GM15510 (cell line): ENCODE measurements around the gene TSPAN33.

ENCODE experiments used
- POLR2A ChIP-seq: IDR thresholded peaks from 3 replicates; pipeline ENCODE4 v1.6.1; 2011; ENCODE audit warnings: borderline replicate concordance; ENCODE audit not compliant: insufficient read length; ENCODE audit errors: extremely low read depth

The TSPAN33 gene

DNA sequence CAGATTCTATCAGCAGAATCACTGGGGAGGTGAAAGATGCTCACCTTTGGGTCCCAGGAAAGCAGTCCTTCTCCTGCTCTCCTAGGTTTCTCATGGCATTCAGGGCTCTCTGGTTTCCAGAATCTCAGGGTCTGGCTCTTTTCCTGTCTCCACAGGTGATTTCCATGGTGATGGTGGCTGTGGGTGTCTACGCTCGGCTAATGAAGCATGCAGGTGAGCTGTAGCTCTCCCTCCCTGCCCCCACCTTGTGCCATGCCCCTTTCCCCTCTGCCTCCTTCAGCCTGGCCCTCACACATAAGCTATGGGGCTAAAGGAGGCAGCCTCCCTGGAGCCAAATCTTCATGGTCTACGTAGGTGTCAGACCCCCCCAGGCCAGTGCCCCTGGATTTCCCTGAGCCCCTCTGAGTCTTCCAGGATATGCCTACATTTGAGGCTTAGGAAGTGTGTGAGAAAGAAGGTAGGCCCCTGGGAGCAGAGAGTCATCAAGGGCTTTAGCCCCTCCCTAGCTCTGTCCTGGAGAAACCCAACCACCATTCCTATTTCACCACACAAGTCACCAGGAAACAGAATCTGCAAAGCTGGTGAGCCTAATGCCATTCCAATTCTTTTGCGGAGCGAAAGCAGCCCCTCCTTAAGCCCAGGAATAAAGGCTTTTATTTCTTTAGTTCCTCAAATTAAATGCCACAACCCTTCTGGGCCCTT, 17.2 kb downstream of the TSPAN33 start:
- no peak for TF ChIP-seq POLR2A

DNA sequence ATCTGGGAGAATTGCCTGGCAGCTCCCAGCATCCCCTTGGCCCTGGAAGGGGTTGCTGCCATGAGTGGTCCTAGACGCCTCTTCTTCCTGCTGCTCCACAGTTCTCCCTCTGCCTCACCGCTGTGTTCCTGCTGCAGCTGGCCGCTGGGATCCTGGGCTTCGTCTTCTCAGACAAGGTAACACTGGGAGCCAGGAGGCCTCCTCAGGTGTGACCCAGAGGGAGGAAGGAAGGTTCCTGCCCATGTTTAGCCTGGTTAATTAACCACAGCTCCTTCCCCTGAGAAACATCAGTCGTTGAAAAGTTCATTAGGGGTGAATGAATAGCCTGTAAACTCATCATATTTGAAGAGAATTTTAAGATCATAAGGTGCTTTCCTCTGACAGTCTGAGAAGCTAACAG, 18.2 kb downstream of the TSPAN33 start:
- no peak for TF ChIP-seq POLR2A

DNA sequence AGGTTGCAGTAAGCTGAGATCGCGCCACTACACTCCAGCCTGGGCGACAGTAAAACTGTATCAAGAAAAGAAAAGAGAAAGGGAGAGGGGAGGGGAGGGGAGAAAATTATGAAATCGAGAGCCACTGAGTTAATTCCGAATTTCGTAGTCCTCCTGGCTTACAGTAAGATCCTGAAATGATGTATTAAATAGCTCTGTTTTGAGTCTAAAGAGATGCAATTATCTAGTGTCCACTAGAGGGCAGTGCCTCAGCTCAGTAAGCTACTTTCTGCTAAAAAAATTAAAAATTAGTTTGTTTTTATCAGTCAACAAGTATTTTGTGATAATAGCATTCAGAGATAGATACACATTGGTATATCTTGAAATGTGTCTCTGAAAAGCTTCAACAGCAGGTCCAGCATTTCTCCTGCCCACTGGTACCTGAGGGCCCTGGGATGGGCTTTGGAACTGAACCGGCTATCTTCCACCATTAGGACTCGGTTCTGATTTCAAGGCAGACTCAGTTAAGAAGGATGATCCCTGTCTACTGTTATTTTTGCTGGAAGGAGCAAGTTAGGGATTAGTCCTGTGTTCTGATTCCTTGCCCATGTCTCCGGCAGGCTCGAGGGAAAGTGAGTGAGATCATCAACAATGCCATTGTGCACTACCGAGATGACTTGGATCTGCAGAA, 19.5 kb downstream of the TSPAN33 start:
- no peak for TF ChIP-seq POLR2A

DNA sequence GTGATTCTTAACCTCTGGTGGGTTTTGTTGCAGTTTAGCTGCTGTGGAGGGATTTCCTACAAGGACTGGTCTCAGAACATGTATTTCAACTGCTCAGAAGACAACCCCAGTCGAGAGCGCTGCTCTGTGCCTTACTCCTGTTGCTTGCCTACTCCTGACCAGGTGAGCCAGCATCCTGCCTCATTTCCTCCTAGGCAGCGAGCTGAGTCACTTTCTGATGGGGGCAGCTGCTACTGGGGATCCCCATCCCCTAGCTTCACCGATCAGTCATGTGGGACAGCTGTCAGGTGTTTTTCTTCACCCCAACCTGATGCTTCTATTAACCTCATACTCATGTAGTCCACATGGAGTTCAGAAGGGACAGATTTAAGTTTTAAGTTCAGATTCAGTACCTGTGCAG, 22.2 kb downstream of the TSPAN33 start:
- no peak for TF ChIP-seq POLR2A

DNA sequence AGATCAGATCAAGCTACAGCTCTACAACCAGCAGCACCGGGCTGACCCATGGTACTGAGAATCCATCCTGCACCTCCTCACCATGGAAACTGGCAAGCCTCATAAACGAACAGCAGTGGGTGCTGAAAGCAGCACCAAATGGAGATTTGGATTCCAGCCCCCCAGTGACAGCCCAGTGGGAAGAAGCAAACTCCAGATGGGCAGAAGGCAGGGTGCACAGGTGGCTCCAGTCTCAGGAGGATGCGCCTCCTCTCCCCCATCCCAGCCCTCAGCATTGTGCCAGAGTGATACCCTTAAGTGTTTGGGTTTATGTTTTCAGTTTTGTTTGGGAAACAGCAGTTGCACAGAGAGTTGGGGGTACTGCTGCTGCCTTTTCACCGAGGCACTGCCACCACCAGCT, 23.3 kb downstream of the TSPAN33 start:
- TF ChIP-seq POLR2A: no peak

DNA sequence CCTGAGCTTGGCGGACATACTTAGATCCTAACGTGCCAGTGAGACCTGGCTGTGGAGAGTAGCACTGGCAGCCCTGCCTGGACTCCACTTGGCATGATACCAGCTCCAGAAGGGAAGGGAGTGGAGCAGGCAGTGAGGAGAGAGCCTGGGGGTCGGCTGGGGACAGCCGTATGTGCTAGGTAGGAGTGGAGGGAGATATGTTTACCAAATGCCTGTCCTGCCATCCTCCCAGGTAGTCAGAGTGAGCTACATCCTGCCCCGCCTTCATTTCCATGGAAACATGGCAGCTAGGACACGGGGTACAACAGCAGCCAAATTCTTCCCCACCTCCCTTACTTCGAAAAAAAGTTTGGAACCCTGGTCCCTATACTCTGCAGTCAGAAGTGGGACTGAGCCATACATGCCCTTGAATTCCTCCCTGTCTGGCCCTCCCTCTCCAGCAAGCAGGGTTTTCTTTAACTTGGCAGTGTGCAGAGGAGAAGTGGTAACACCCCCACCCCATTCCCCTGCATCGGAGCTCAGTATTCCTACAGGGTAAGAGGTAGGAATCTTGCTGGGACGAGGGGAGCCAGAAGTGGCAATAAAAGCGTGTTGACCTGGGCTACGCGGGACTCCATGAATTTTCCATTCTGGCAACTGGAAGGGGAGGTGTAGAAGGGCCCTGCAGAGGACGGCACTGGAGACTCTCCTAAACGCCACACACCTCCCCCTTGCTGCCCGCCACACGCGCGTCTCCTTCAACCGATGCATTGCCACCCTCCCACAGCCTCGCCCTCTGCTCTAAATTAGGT, 23.9 kb downstream of the TSPAN33 start:
- no peak for TF ChIP-seq POLR2A

DNA sequence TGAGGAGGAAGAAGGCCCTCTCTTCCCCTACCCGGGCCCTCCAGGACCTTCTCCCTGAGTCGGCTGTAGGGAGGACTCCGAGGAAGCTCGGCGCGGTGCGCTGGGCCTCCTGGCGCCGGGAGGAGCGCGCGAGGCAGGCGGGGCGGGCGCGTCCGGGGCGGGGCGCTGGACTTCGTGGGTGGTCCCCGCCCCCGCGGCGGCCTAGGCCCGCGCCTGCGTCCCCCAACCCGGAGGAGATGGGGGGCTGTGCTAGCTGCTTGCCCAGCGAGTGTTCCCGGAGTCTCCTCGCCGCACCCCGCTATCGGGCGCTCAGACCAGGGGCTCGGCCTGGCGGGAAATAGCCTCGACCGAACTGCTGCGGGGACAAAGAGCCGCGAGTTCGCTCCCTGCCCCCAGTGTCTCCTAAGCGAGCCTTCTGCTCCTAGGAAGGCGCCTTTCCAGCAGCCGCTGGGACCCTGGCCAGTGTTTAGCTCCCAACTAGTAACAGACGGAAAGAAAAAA, 24.7 kb downstream of the TSPAN33 start:
- TF ChIP-seq POLR2A: no peak

DNA sequence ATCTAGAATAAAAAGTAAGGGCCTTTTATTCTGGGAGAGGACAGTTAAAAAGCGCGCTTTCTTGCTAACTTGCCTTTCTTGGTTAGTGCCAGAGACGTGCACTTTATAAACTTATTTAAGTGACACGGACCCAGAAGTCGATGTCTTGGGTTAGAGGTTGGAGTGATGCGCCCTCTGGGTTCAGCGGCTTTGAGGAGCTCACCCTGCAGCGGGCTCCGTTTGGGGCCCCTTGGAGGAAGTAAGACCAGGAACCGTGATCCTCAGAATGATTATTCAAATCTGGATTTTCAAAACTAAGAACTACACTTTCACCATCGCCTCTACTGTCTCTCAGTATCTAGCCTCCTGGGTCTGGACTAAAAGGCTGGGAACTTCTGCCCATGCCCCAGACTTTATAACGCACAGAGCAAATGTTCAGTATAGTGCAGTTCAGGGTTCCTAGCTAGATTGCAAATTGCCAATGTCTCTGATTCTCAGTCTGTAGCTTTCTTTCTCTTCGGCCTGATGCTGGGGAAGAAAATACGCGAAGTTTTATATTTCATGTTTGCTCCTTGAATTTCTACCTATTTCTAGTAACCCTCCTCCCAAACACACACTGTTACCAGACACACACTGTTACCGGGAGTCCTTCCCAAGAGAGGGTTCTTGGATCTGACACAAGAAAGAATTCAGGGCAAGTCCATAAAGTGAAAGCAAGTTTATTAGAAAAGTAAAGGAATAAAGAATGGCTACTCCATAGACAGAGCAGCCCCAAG, 25.4 kb downstream of the TSPAN33 start:
- TF ChIP-seq POLR2A: no peak

DNA sequence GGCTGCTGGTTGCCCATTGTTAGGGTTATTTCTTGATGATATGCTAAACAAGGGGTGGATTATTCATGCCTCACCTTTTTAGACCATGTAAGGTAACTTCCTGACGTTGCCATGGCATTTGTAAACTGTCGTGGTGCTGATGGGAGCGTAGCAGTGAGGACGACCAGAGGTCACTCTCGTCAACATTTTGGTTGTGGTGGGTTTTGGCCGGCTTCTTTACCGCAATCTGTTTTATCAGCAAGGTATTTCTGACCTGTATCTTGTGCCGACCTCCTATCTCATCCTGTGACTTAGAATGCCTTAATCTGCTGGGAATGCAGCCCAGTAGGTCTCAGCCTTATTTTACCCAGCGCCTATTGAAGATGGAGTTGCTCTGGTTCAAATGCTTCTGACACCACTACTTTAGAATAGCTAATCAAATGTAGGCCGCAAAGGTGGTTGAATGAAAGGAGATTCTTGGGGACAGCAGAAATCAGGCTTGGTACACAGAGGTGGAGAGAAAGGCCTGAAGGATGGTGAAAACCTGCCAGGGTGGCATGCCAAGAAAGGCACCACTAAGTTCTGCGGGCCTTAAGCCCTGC, 26.0 kb downstream of the TSPAN33 start:
- no peak for TF ChIP-seq POLR2A

DNA sequence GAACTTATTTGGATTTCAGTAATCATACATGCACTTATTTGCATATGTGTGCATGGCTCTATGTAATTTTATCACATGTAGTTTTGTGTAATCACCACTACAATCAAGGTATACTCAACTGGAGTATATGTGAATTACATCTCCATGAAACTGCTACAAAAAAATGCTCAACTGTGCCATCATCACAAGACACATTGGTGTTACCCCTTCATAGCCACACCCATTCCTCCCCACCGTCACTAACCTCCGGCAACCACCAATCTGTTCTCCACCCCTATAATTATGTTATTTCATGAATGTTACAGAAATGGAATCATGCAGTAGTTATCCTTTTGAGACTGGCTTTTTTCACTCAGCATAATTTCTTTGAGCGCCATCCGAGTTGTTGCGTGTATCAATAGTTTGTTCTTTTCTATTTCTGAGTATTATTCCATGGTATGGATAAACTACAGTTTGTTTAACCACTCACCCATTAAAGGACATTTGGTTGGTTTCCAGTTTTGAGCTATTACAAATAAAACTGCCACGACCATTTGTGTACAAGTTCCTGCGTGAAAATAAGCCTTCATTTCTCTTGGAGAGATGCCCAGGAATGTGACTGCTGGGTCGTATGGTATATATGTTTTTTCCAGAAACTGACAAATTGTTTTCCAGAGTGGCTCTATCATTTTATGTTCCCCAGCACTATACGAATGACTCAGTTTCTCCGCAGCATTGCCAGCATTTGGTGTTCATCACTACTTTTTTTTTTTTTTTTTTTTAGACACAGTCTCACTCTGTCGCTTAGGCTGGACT, 32.6 kb downstream of the TSPAN33 start:
- TF ChIP-seq POLR2A: no peak

DNA sequence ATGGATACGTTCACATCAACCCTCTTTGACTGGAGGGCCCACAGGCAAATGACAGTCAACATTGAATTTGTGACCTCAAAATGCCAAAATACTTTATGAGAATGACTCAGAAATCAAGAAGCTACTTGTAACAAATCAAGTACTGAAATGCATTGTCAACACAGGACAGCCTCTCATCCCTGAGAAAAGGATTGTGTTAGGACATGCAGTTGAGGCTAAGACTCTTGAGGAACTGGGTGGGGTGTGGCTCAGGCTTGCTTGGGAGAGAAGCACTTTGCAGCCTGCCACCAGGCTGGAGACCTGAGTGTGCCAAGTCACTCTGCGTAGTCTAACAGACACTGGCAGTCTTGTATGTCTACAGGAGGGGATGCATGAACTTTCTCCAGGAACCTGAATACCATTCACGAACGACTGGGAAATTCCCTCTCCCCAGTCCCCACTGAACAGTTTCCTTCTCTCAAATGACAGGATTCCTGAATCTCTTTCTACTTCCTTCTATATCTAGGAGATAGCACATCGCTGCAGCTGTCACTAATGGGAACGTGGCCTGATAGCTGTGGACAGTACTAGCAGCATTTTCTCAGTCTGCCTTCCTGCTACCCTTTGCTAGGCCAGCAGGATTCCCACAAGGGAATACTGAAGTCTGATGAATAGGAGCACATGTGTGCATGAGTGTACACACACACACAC, 40.6 kb downstream of the TSPAN33 start:
- TF ChIP-seq POLR2A: no peak

DNA sequence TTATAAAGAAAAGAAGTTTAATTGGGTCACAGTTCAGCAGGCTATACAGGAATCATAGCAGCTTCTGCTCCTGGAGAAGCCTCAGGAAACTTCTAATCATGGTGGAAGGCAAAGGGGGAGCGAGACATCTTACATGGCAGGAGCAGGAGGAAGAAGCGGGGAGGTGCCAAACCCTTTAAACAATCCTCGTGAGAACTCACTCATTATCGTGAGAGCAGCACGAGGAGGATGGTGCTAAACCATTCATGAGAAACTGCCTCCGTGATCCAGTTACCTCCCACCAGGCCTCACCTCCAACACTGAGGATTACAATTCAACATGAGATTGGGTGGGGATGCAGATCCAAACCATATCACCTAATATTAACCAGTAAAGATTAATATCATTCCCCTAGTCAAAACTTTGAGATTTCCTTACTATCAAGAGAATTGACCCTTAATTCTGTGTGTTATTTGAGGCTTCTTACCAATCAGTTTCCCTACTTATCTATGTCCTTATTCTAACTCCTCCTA, 42.3 kb downstream of the TSPAN33 start:
- no peak for TF ChIP-seq POLR2A

DNA sequence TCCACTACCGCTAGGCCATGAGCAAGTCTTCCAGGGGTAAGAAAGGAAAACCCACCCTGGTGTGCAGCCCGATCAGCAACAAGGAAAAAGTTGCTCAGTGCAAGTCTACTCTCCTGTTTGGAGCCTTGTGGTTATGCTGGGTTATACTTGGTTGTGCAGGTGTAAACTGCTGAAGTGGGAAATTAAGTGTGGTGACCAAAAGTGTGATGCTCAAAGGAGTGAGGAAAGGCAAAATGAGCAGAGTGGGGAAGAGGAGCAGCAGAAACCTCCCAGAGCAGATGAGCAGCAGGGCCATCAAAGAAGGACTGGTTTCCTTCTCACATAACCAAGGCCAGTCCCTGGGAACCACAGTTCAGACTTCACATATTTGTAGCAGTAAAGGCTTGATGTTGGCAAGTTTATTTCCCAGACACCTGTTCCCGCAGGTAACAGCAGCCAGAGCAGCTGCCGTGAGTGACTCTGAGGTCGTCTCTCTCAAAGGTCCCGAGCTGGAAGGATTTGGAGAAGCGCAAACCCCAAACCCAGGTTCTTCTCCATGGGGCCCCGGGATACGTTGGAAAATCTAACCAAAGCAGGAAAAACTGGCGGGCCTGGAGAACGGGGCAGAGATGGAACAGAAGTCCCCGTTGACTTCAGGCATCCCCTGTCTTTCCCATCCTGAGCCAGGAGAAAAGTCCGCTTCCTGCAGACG, 43.3 kb downstream of the TSPAN33 start:
- TF ChIP-seq POLR2A: no peak

DNA sequence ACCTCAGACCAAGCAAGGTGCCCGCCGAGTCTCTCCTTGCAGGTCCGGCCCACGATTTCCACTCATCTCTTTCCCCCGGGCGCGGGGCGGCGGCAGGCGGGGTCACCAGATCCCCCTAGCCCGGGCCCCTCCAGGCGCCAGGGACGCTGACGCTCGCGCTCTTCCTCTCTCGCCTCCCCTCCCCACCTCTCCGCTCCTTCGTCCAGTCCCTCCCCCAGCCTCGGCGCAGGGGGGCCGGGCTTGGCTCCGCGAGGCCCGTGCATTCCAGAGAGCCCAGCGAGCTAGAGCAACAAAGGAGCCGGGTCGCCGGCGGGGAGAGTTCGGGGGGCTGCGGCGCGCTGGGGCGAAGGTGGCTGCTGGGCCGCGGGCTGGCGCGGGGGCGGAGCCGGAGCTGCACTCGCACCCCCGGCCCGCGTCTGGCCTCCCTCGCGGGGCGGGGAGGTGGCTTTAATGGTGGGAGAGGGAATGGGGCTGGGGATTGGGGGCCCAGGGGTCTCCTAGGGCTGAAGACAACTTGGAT, 43.9 kb downstream of the TSPAN33 start, which contains the start of gene SMO:
Gene SMO (plus strand): TSS at position 262 of the 520 bp plus-strand sequence. CDS start 519 bp downstream, outside the sequence.
- peak; percentile 17 for TF ChIP-seq POLR2A
